SK-N-SH (cell line): ENCODE data around the gene SGTA. TPM values are rescaled to one million over a fixed set of nuclear protein-coding genes. Genes with fewer than 3 reads are reported as not detected.

Source experiments
- CTCF ChIA-PET: fragments of 300-600, 350-600 bp; formaldehyde crosslinking; extraction: SDS; loops from one replicate; lab custom pipeline; 2021; lab: Yijun Ruan, JAX
- POLR2A ChIA-PET: fragments of 350-600 bp; sonication (Branson Sonifier 250); formaldehyde crosslinking; extraction: SDS; loops from one replicate; lab custom pipeline; 2020; ENCODE audit warnings: antibody characterized with exemption, inconsistent platforms; lab: Yijun Ruan, JAX
- DNase-seq: peaks from one replicate; pipeline ENCODE4 v3.0.0; 2012
- H2AFZ ChIP-seq: fragments of 200-600 bp; sonication (generic); 2 replicates; pipeline ENCODE4 v1.8.1; 2016; ENCODE audit warnings: antibody characterized with exemption, mild to moderate bottlenecking, low read depth
- H3F3A ChIP-seq: fragments of 200-600 bp; sonication (generic); replicated peaks from 2 replicates; pipeline ENCODE3; 2016; ENCODE audit warnings: antibody characterized with exemption, mild to moderate bottlenecking; ENCODE audit not compliant: insufficient read depth
- H3K27ac ChIP-seq, 2 experiments: fragments of 200-500 bp in 1 of 2; fragments of 200-600 bp in 1 of 2; sonication (Bioruptor generic) in 1 of 2; sonication (generic), shearing (Covaris generic) in 1 of 2; 2 replicates each; pipeline versions ENCODE4 v1.5.1 to v1.6.1; 2014 to 2016; ENCODE audit warnings: low read depth in 2 of 2, inconsistent platforms in 1 of 2, low read length in 1 of 2, mild to moderate bottlenecking in 1 of 2, mixed read lengths in 1 of 2
- H3K27me3 ChIP-seq: fragments of 200-600 bp; sonication (generic), shearing (Covaris generic); 2 replicates; pipeline ENCODE4 v1.6.1; 2016; ENCODE audit warnings: mixed run types; ENCODE audit not compliant: insufficient read depth
- H3K36me3 ChIP-seq, 2 experiments: fragments of 200-500 bp in 1 of 2; fragments of 200-600 bp in 1 of 2; sonication (Bioruptor generic) in 1 of 2; sonication (generic) in 1 of 2; replicated peaks in 1 of 2; 2 replicates each; pipeline versions ENCODE3 to v1.5.1; 2014 to 2016; ENCODE audit warnings: low read length in 1 of 2, mild to moderate bottlenecking in 1 of 2; ENCODE audit not compliant: insufficient read depth in 2 of 2, control insufficient read depth in 1 of 2
- H3K4me1 ChIP-seq, 2 experiments: fragments of 200-500 bp in 1 of 2; fragments of 200-600 bp in 1 of 2; sonication (Bioruptor generic) in 1 of 2; sonication (generic), shearing (Covaris generic) in 1 of 2; 2 replicates each; pipeline versions ENCODE4 v1.5.1 to v1.6.1; 2014 to 2016; ENCODE audit warnings: low read depth in 1 of 2, low read length in 1 of 2, mixed run types in 1 of 2; ENCODE audit not compliant: insufficient read depth in 2 of 2, control insufficient read depth in 1 of 2
- H3K4me2 ChIP-seq: fragments of 200-600 bp; sonication (generic), shearing (Covaris generic); 2 replicates; pipeline ENCODE4 v1.6.1; 2017; ENCODE audit warnings: mixed run types
- H3K4me3 ChIP-seq, 2 experiments: fragments of 200-500 bp in 1 of 2; fragments of 200-600 bp in 1 of 2; sonication (Bioruptor generic) in 1 of 2; sonication (generic), shearing (Covaris generic) in 1 of 2; 2 replicates each; pipeline versions ENCODE4 v1.5.1 to v1.8.1; 2014 to 2016; ENCODE audit warnings: low read depth in 2 of 2, inconsistent platforms in 1 of 2, low read length in 1 of 2, mild to moderate bottlenecking in 1 of 2, mixed read lengths in 1 of 2, moderate library complexity in 1 of 2
- H3K79me2 ChIP-seq: fragments of 200-600 bp; sonication (generic); 2 replicates; pipeline ENCODE4 v1.8.1; 2017; ENCODE audit warnings: mild to moderate bottlenecking; ENCODE audit not compliant: insufficient read depth
- H3K9ac ChIP-seq: fragments of 200-600 bp; sonication (generic); 2 replicates; pipeline ENCODE4 v1.6.1; 2017; ENCODE audit warnings: mixed run types
- H3K9me2 ChIP-seq: fragments of 200-600 bp; sonication (generic); 2 replicates; pipeline ENCODE4 v1.6.1; 2017; ENCODE audit warnings: mixed run types
- H3K9me3 ChIP-seq: fragments of 200-600 bp; sonication (generic); 2 replicates; pipeline ENCODE4 v1.6.1; 2017; ENCODE audit warnings: mixed run types, mild to moderate bottlenecking, moderate library complexity
- H4K20me1 ChIP-seq: fragments of 200-600 bp; sonication (generic); 2 replicates; pipeline ENCODE4 v1.6.1; 2017; ENCODE audit warnings: mild to moderate bottlenecking, mixed run types; ENCODE audit not compliant: insufficient read depth
- GABPA ChIP-seq: IDR thresholded peaks from 2 replicates; pipeline ENCODE4 v1.4.0; 2012; ENCODE audit warnings: low read depth, mild to moderate bottlenecking
- IRF3 ChIP-seq: fragments of 150-350 bp; IDR thresholded peaks from 2 replicates; pipeline ENCODE4 v1.6.1; 2016; ENCODE audit warnings: mild to moderate bottlenecking, low read depth, low read length
- JUND ChIP-seq: IDR thresholded peaks from 2 replicates; pipeline ENCODE4 v1.4.0; 2012
- MAX ChIP-seq: IDR thresholded peaks from 2 replicates; pipeline ENCODE4 v1.4.0; 2012; ENCODE audit warnings: low read depth
- POLR2AphosphoS5 ChIP-seq: IDR thresholded peaks from 2 replicates; pipeline ENCODE4 v1.6.1; 2012; ENCODE audit warnings: low read depth, low read length
- RAD21 ChIP-seq: IDR thresholded peaks from 2 replicates; pipeline ENCODE4 v1.6.1; 2012; ENCODE audit warnings: mild to moderate bottlenecking, low read length
- REST ChIP-seq: IDR thresholded peaks from 2 replicates; pipeline ENCODE4 v1.6.1; 2012; ENCODE audit warnings: mild to moderate bottlenecking, low read depth, low read length, moderate library complexity
- RFX5 ChIP-seq: IDR thresholded peaks from 2 replicates; pipeline ENCODE4 v1.6.1; 2012; ENCODE audit warnings: mild to moderate bottlenecking, improper control_type of control experiment, low read length
- SMC3 ChIP-seq: IDR thresholded peaks from 2 replicates; pipeline ENCODE4 v1.6.1; 2012; ENCODE audit warnings: low read depth, low read length, improper control_type of control experiment
- TAF1 ChIP-seq: IDR thresholded peaks from 2 replicates; pipeline ENCODE4 v1.6.1; 2012; ENCODE audit warnings: low read depth, mild to moderate bottlenecking, low read length, moderate library complexity, borderline replicate concordance
- USF1 ChIP-seq: IDR thresholded peaks from 2 replicates; pipeline ENCODE4 v1.4.0; 2012; ENCODE audit warnings: low read depth, borderline replicate concordance
- ZBTB33 ChIP-seq: IDR thresholded peaks from 2 replicates; pipeline ENCODE4 v1.4.0; 2012; ENCODE audit warnings: low read depth, borderline replicate concordance
- WGBS: methylation state at CpG from one replicate; pipeline ENCODE4 v1.1.6; 2017; ENCODE audit warnings: low lambda C conversion rate; 5-methylcytosine and 5-hydroxymethylcytosine counted together
- polyA plus RNA-seq, 3 experiments: library from polyadenylated mRNA; depleted of rRNA; stranded (reverse); fragments of >200 nt; gene quantifications; 2 replicates each; pipeline ENCODE4 v1.2.3, GENCODE V29; 2012

The SGTA gene
- polyA plus RNA-seq, 1 of the 3 experiments (the other 2 are of a cell fraction) = 78.4 TPM

- TF ChIP-seq GABPA (no peak), JUND (no peak), ZBTB33 (no peak), RAD21 (no peak), RFX5 (no peak), POLR2AphosphoS5 (no peak), SMC3 (no peak)
These were observed 61.2 kb downstream of the SGTA start (continued) for GRCh38 chr19:2721570-2722540.

GRCh38 chr19:2720777-2721569 is 62.1 kb downstream of the SGTA start, which contains the start of gene DIRAS1:
Gene DIRAS1, minus strand, starts transcription at chr19:2721372. Its CDS starts 3,566 bp downstream, at chr19:2717806.
- Histone ChIP-seq H3K36me3 (no peaks in the 10 kb centered on the region), H3K4me2 (peak within 1 kb of the TSS; percentile 85), H3K9ac (peak within 1 kb of the TSS; percentile 39; the same call in 1 of the 2 replicates), H3K9me2 (no peaks in the 10 kb centered on the region), H4K20me1 (no peaks in the 10 kb centered on the region), H3K9me3 (no peaks in the 10 kb centered on the region), H3K79me2 (no peaks in the 10 kb centered on the region), H3K4me3 (peak within 1 kb of the TSS; percentile 61 to 69), H2AFZ (peak within 1 kb of the TSS; percentile 70; the same call in 1 of the 2 replicates), H3F3A (no peaks in the 10 kb centered on the region), H3K27me3 (no peaks in the 10 kb centered on the region), H3K27ac (peak within 1 kb of the TSS in 1 of 2 experiments; percentile 67; a peak in 1 of 4 replicates), H3K4me1 (peaks cover 10 to 15% of the 10 kb centered on the region in 2 experiments; a peak in 3 of 4 replicates)
- ChIA-PET CTCF (interaction anchor here (0.7 to 1.1 kb wide), 2 partner anchors 73 to 316 kb away, joined by 3 to 6 read pairs; no protein-coding TSS in a partner anchor), POLR2A (interaction anchor here (1.1 kb wide), 1 partner anchor 293 kb away, joined by 3 read pairs; the partner anchor contains the start of gene TIMM13)
- 3% methylated on average over 23 of the region's 100 CpGs for WGBS
- TF ChIP-seq GABPA = no peak
- TF ChIP-seq TAF1 = no peak
- no peak for TF ChIP-seq IRF3
- TF ChIP-seq MAX = no peak
- peak; percentile 90 for TF ChIP-seq REST
- no peak for TF ChIP-seq USF1
- DNase-seq = peak; percentile 91
